ENCODE measurements around the gene SH2D3A. TPM values are rescaled to one million over a fixed set of nuclear protein-coding genes. Genes with fewer than 3 reads are reported as not detected.

SH2D3A gene
- total and polyA plus RNA-seq, 2 experiments from 2014 or later = 20.7 to 38.4 TPM

- no peak overlapping the region for H3K4me2 ChIP-seq
Observed at GRCh38 chr19:6719540-6719861, 47.7 kb downstream of the SH2D3A start.

More at GRCh38 chr19:6719540-6719861, 47.7 kb downstream of the SH2D3A start:
- Histone ChIP-seq H3K27ac (ENCODE audit: low read depth) (no peak overlapping the region), H3K4me1 (ENCODE audit: insufficient read depth) (peaks cover 7% of the 10 kb centered on the region), H3K79me2 (replicated peaks; ENCODE audit: insufficient read depth) (no peaks in the 10 kb centered on the region), H3F3A (replicated peaks; ENCODE audit: low read depth) (peaks cover 8% of the 10 kb centered on the region), H3K4me3 (no peak overlapping the region), H3K36me3 (ENCODE audit: insufficient read depth) (no peaks in the 10 kb centered on the region), H2AFZ (no peak overlapping the region), H4K20me1 (replicated peaks; ENCODE audit: insufficient read depth) (no peaks in the 10 kb centered on the region), H3K9me2 (ENCODE audit: insufficient read depth) (no peaks in the 10 kb centered on the region), H3K27me3 (ENCODE audit: insufficient read depth) (no peaks in the 10 kb centered on the region)
- no peak overlapping the region for H3K27ac Mint-ChIP-seq
- peaks cover 6% of the 10 kb centered on the region for H3K4me1 Mint-ChIP-seq
- no peak for ATAC-seq
- H3K27me3 Mint-ChIP-seq (ENCODE audit: insufficient read depth, low read depth, poor library complexity) = peaks cover 17% of the 10 kb centered on the region
- no peak for DNase-seq (ENCODE audit: low spot score)
- peaks cover 24% of the 10 kb centered on the region for H3K36me3 Mint-ChIP-seq (ENCODE audit: low read depth)
- TF ChIP-seq POLR2AphosphoS5 (IDR thresholded peaks at IDR 0.05; ENCODE audit: low read depth) (no peak), ETS1 (IDR thresholded peaks at IDR 0.05) (no peak), NANOG (IDR thresholded peaks at IDR 0.05; ENCODE audit: borderline replicate concordance) (no peak), ZNF462 (CRISPR knock-in tag; IDR thresholded peaks at IDR 0.05) (no peak), CREB1 (CRISPR knock-in tag; IDR thresholded peaks at IDR 0.05; ENCODE audit: low read depth) (no peak), REST (IDR thresholded peaks at IDR 0.05; ENCODE audit: unreplicated experiment) (no peak), EZH2phosphoT487 (IDR thresholded peaks at IDR 0.05; ENCODE audit: unreplicated experiment) (no peak), JUNB (IDR thresholded peaks at IDR 0.05; ENCODE audit: unreplicated experiment) (no peak), EZH2 (IDR thresholded peaks at IDR 0.05; ENCODE audit: low read depth, unreplicated experiment) (no peak), ZNF331 (CRISPR knock-in tag; IDR thresholded peaks at IDR 0.05; ENCODE audit: low read depth) (no peak), CTCF (conservative IDR thresholded peaks at IDR 0.05; ENCODE audit: low read depth in 2 of 2) (no peak), STAT1 (IDR thresholded peaks at IDR 0.05; ENCODE audit: unreplicated experiment) (no peak)
- H3K9me3 Mint-ChIP-seq = peaks cover 57% of the 10 kb centered on the region
- no peak overlapping the region for H3K4me3 Mint-ChIP-seq

Measured in GM23338 (cell line).